ENCODE results near the gene CAMTA1. TPM values are rescaled to one million over a fixed set of nuclear protein-coding genes. Genes with fewer than 3 reads are reported as not detected.

Gene CAMTA1
- total RNA-seq, 4 donors from 2014 or later, result 57.4 to 88.3 (median 62.1) TPM

GRCh38 chr1:6962996-6963911 is 178.0 kb downstream of the CAMTA1 start:
- no peaks in the 10 kb centered on the region for H3K9me3 ChIP-seq
- no peak overlapping the region for H3K27ac ChIP-seq
- H3K4me3 ChIP-seq, result peak overlapping the region in 3 of 4 donors; percentile 3 to 15 (median 6)
- no peak for TF ChIP-seq POLR2A (IDR thresholded peaks at IDR 0.05)
- TF ChIP-seq, protein P1, sequence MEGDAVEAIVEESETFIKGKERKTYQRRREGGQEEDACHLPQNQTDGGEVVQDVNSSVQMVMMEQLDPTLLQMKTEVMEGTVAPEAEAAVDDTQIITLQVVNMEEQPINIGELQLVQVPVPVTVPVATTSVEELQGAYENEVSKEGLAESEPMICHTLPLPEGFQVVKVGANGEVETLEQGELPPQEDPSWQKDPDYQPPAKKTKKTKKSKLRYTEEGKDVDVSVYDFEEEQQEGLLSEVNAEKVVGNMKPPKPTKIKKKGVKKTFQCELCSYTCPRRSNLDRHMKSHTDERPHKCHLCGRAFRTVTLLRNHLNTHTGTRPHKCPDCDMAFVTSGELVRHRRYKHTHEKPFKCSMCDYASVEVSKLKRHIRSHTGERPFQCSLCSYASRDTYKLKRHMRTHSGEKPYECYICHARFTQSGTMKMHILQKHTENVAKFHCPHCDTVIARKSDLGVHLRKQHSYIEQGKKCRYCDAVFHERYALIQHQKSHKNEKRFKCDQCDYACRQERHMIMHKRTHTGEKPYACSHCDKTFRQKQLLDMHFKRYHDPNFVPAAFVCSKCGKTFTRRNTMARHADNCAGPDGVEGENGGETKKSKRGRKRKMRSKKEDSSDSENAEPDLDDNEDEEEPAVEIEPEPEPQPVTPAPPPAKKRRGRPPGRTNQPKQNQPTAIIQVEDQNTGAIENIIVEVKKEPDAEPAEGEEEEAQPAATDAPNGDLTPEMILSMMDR (IDR thresholded peaks at IDR 0.05), result peak in 3 of 6 experiments; percentile 5 to 10 (median 7)
- DNase-seq, result peak; percentile 35 to 85 (median 75)
- peaks cover 0 to 16% (median 2%) of the 10 kb centered on the region in 4 donors for H3K4me1 ChIP-seq
- no peaks in the 10 kb centered on the region for H3K27me3 ChIP-seq
- no peaks in the 10 kb centered on the region for H3K36me3 ChIP-seq

GRCh38 chr1:6963912-6964307 is 178.7 kb downstream of the CAMTA1 start:
- no peak for TF ChIP-seq POLR2A (IDR thresholded peaks at IDR 0.05)
- peaks cover 0 to 16% (median 2%) of the 10 kb centered on the region in 4 donors for H3K4me1 ChIP-seq
- H3K4me3 ChIP-seq, result no peak overlapping the region
- H3K27me3 ChIP-seq, result no peaks in the 10 kb centered on the region
- no peak overlapping the region for H3K27ac ChIP-seq
- H3K36me3 ChIP-seq, result no peaks in the 10 kb centered on the region
- H3K9me3 ChIP-seq, result no peaks in the 10 kb centered on the region
- DNase-seq, result no peak

DNA sequence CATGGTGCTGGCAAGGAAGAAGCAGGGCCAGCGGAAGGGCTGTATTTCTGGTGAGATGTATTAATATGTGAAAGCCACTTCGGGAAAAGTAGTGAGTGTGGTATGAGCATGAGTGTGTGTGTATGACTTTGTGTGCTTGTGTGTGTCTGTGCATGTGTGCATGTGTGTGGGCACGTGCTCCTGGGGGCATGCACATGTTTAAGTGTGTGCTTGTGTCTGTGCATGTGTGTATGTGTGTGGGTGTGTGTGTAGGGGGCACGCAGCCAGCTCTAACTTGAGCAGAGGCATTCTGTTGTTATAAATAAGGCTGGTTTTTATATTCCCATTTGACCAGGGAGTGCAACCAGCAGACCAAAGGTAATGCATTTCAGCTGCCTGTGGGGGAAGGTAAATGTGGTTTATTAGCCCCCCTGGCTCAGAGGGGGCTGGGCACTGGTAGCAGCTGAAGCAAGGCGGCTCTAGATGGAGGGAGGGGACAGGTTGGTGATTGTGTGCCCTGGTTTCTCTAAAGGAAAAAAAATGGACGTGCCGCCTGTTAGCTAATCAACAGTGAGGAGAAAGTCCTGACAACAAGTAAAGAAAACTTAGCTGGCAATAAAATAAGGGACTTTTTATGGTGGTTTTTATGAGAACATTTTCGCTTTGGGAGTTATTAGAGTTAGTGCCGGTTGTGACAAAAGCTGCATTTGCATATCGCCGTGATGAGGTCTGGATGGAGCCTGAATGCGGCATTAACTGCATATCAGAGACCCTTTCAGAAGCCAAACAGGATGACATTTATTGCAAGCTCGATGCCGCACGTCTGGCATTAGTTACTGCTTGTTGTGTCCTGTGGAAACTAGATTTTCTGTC is 180.1 kb downstream of the CAMTA1 start:
- no peaks in the 10 kb centered on the region for H3K27me3 ChIP-seq
- no peak overlapping the region for H3K27ac ChIP-seq
- no peak for DNase-seq
- no peaks in the 10 kb centered on the region for H3K36me3 ChIP-seq
- TF ChIP-seq POLR2A (IDR thresholded peaks at IDR 0.05), result no peak
- no peak overlapping the region for H3K4me3 ChIP-seq
- no peaks in the 10 kb centered on the region for H3K9me3 ChIP-seq
- H3K4me1 ChIP-seq, result peaks cover 0 to 16% (median 2%) of the 10 kb centered on the region in 4 donors

GRCh38 chr1:6965935-6966241 is 180.6 kb downstream of the CAMTA1 start:
- TF ChIP-seq POLR2A (IDR thresholded peaks at IDR 0.05), result no peak
- TF ChIP-seq, protein P1 (IDR thresholded peaks at IDR 0.05), result no peak

GRCh38 chr1:6966326-6966725 is 181.1 kb downstream of the CAMTA1 start:
- DNase-seq, result no peak
- Histone ChIP-seq H3K36me3 (no peaks in the 10 kb centered on the region), H3K4me3 (no peak overlapping the region), H3K27me3 (no peaks in the 10 kb centered on the region), H3K4me1 (peaks cover 0 to 16% (median 2%) of the 10 kb centered on the region in 4 donors), H3K27ac (no peak overlapping the region), H3K9me3 (no peaks in the 10 kb centered on the region)
- no peak for TF ChIP-seq POLR2A (IDR thresholded peaks at IDR 0.05)
- TF ChIP-seq, protein P1 (IDR thresholded peaks at IDR 0.05), result no peak

More at GRCh38 chr1:6965935-6966241, 180.6 kb downstream of the CAMTA1 start:
- no peaks in the 10 kb centered on the region for H3K36me3 ChIP-seq
- H3K4me3 ChIP-seq, result no peak overlapping the region
- no peaks in the 10 kb centered on the region for H3K9me3 ChIP-seq
- no peak for DNase-seq
- H3K27ac ChIP-seq, result no peak overlapping the region
- no peaks in the 10 kb centered on the region for H3K27me3 ChIP-seq
- peaks cover 0 to 16% (median 2%) of the 10 kb centered on the region in 4 donors for H3K4me1 ChIP-seq

DNA sequence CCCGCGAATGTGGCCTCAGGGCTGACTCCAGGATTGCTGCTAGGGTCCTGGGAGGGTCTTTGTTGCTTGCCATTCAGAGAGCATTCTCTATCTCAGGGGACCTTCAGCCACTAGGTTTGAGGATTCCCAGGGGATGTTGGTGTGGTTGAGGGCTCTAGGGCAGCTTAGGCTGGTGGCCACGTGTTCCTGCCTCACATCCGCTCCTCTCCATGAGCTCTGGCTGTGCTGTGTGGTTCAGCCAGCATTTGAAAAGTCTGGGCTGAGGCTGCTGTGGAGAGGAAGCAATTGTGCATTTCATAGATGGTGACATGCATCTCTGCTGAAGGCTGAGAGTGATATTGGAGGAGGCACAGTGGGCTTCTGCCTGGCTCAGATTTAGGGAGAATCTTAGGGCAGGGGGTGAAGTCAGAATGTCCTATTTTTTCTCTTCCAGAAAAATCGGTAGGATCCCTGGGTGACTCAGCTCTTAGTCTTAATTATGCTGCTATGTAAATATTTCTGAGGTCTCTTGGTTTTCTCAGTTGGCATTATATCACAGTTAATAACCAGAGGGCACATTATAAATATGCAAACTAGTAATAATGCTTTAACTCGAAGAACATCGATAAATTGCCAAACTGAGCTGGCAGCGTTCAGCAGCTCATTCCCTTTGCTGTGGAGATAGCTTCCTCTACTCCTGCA is 182.3 kb downstream of the CAMTA1 start:
- H3K9me3 ChIP-seq, result no peaks in the 10 kb centered on the region
- no peak for TF ChIP-seq POLR2A (IDR thresholded peaks at IDR 0.05)
- TF ChIP-seq, protein P1 (IDR thresholded peaks at IDR 0.05), result no peak
- no peaks in the 10 kb centered on the region for H3K27me3 ChIP-seq
- no peak overlapping the region for H3K4me3 ChIP-seq
- DNase-seq, result no peak
- H3K4me1 ChIP-seq, result peaks cover 0 to 14% (median 2%) of the 10 kb centered on the region in 4 donors
- H3K36me3 ChIP-seq, result no peaks in the 10 kb centered on the region
- H3K27ac ChIP-seq, result no peak overlapping the region
